ENCODE data around the gene GPR157.

DNA sequence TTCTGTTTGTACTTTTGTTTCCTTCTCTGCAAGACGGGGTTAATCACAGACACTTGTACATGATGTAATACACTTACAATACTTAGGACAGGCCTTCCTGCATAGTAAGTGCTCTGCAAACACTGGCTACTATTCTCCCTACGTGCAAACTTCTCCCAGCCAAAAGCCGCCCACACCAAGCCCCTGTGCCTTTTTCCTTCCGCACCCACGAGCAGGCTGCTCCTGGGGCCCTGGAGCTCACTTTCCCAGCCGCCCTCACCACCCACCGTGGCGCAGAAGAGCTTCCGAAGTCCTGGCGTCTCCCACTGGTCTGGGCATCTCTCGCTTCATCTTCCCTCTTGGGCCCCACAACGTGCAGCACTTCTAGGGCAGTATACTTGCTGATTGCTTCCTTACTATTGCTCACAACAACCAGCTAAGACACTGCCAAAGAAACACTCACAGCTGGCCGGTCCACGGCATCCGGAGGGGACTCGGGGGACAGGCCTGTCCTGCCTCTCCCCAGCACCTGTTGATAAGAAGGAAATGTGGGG lies 22.5 kb upstream of the GPR157 start:
- TF ChIP-seq, protein P1, sequence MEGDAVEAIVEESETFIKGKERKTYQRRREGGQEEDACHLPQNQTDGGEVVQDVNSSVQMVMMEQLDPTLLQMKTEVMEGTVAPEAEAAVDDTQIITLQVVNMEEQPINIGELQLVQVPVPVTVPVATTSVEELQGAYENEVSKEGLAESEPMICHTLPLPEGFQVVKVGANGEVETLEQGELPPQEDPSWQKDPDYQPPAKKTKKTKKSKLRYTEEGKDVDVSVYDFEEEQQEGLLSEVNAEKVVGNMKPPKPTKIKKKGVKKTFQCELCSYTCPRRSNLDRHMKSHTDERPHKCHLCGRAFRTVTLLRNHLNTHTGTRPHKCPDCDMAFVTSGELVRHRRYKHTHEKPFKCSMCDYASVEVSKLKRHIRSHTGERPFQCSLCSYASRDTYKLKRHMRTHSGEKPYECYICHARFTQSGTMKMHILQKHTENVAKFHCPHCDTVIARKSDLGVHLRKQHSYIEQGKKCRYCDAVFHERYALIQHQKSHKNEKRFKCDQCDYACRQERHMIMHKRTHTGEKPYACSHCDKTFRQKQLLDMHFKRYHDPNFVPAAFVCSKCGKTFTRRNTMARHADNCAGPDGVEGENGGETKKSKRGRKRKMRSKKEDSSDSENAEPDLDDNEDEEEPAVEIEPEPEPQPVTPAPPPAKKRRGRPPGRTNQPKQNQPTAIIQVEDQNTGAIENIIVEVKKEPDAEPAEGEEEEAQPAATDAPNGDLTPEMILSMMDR (IDR thresholded peaks at IDR 0.05): no peak
- TF ChIP-seq POLR2A (IDR thresholded peaks at IDR 0.05) (no peak), POLR2AphosphoS5 (IDR thresholded peaks at IDR 0.05) (no peak), EP300 (IDR thresholded peaks at IDR 0.05) (no peak)
